IMR-90 (cell line): Measurements from ENCODE around the gene ADAM15. TPM values are rescaled to one million over a fixed set of nuclear protein-coding genes. Genes with fewer than 3 reads are reported as not detected.

Experiments
- ATAC-seq: fragments of 200-7000 bp; cut with Tn5 transposase; 2 replicates; pipeline ENCODE4 v1.9.1; 2020; ENCODE audit warnings: low read depth, mild to moderate bottlenecking, moderate library complexity
- BruUV-seq: library from RNA; stranded (reverse); fragments of 400-500 nt; replicated peaks from 2 replicates; lab custom pipeline; 2021; lab: Mats Ljungman, UMichigan
- CTCF ChIA-PET: fragments of 300-600 bp; formaldehyde crosslinking; extraction: SDS; loops from one replicate; lab custom pipeline; 2021; ENCODE audit warnings: antibody characterized with exemption; lab: Yijun Ruan, JAX
- POLR2A ChIA-PET: fragments of 300-600 bp; sonication (Branson Sonifier 250); formaldehyde crosslinking; loops from one replicate; lab custom pipeline; 2022; ENCODE audit warnings: antibody characterized with exemption; ENCODE audit not compliant: unreplicated experiment; lab: Charles Lee
- DNase-seq: peaks from one replicate; pipeline ENCODE4 v3.0.0; 2013
- H2AFZ ChIP-seq: replicated peaks from 2 replicates; pipeline ENCODE3; 2013; ENCODE audit warnings: low read length, mild to moderate bottlenecking; ENCODE audit not compliant: poor library complexity
- H2AK5ac ChIP-seq: 2 replicates; pipeline ENCODE4 v1.6.1; 2013; ENCODE audit warnings: low read depth, low read length, inconsistent platforms
- H2AK9ac ChIP-seq: replicated peaks from 2 replicates; pipeline ENCODE3; 2013; ENCODE audit warnings: mild to moderate bottlenecking, low read depth, low read length, moderate library complexity; ENCODE audit not compliant: poor library complexity
- H2BK120ac ChIP-seq: 2 replicates; pipeline ENCODE4 v1.6.1; 2013; ENCODE audit warnings: low read depth, low read length, inconsistent platforms
- H2BK15ac ChIP-seq: 3 replicates; pipeline ENCODE4 v1.6.1; 2013; ENCODE audit warnings: low read depth, low read length, inconsistent platforms
- H2BK20ac ChIP-seq: 2 replicates; pipeline ENCODE4 v1.6.1; 2013; ENCODE audit warnings: low read depth, mild to moderate bottlenecking, inconsistent platforms, low read length, moderate library complexity
- H2BK5ac ChIP-seq: 2 replicates; pipeline ENCODE4 v1.6.1; 2013; ENCODE audit warnings: mild to moderate bottlenecking, low read depth, low read length, inconsistent platforms; ENCODE audit not compliant: poor library complexity, severe bottlenecking
- H3K14ac ChIP-seq: replicated peaks from 2 replicates; pipeline ENCODE4 v1.6.1; 2013; ENCODE audit warnings: low read depth, low read length, inconsistent platforms
- H3K18ac ChIP-seq: 2 replicates; pipeline ENCODE4 v1.6.1; 2013; ENCODE audit warnings: low read depth, low read length, control low read depth
- H3K23ac ChIP-seq: 2 replicates; pipeline ENCODE4 v1.6.1; 2013; ENCODE audit warnings: low read depth, low read length, inconsistent platforms
- H3K27ac ChIP-seq: 2 replicates; pipeline ENCODE4 v1.5.1; 2013; ENCODE audit warnings: mild to moderate bottlenecking, control low read depth, low read length; ENCODE audit not compliant: insufficient read depth
- H3K27me3 ChIP-seq: 2 replicates; pipeline ENCODE4 v1.6.1; 2013; ENCODE audit warnings: low read length; ENCODE audit not compliant: control insufficient read depth, insufficient read depth
- H3K36me3 ChIP-seq: 2 replicates; pipeline ENCODE4 v1.6.1; 2013; ENCODE audit warnings: low read length, mixed read lengths; ENCODE audit not compliant: control insufficient read depth, insufficient read depth
- H3K4ac ChIP-seq: 2 replicates; pipeline ENCODE4 v1.6.1; 2013; ENCODE audit warnings: low read depth, low read length, inconsistent platforms
- H3K4me1 ChIP-seq: 2 replicates; pipeline ENCODE4 v1.6.1; 2013; ENCODE audit warnings: low read length, mixed read lengths; ENCODE audit not compliant: control insufficient read depth, insufficient read depth
- H3K4me2 ChIP-seq: 2 replicates; pipeline ENCODE4 v1.6.1; 2013; ENCODE audit warnings: low read depth, mild to moderate bottlenecking, control low read depth, low read length, moderate library complexity
- H3K4me3 ChIP-seq: 2 replicates; pipeline ENCODE4 v1.5.1; 2013; ENCODE audit warnings: low read depth, mild to moderate bottlenecking, control low read depth, low read length, moderate library complexity; ENCODE audit not compliant: insufficient read depth
- H3K56ac ChIP-seq: 2 replicates; pipeline ENCODE4 v1.6.1; 2013; ENCODE audit warnings: low read length, inconsistent platforms; ENCODE audit not compliant: insufficient read depth; ENCODE audit errors: extremely low read depth
- H3K79me1 ChIP-seq, 2 experiments: 2 replicates each; pipeline ENCODE4 v1.6.1; 2013; ENCODE audit warnings: low read length in 2 of 2, inconsistent platforms in 1 of 2, low read depth in 1 of 2
- H3K9ac ChIP-seq: 2 replicates; pipeline ENCODE4 v1.6.1; 2013; ENCODE audit warnings: low read depth, low read length, control low read depth
- H3K9me1 ChIP-seq: 2 replicates; pipeline ENCODE4 v1.6.1; 2013; ENCODE audit warnings: low read length, inconsistent platforms; ENCODE audit not compliant: insufficient read depth
- H3K9me3 ChIP-seq: 2 replicates; pipeline ENCODE4 v1.6.1; 2013; ENCODE audit warnings: low read length; ENCODE audit not compliant: control insufficient read depth, insufficient read depth
- H4K20me1 ChIP-seq: 2 replicates; pipeline ENCODE4 v1.6.1; 2013; ENCODE audit warnings: low read length, inconsistent platforms; ENCODE audit not compliant: insufficient read depth
- H4K5ac ChIP-seq: 2 replicates; pipeline ENCODE4 v1.6.1; 2013; ENCODE audit warnings: mild to moderate bottlenecking, low read depth, low read length, control low read depth
- H4K8ac ChIP-seq, 2 experiments: 2 replicates each; pipeline ENCODE4 v1.6.1; 2013; ENCODE audit warnings: low read depth in 2 of 2, low read length in 2 of 2, control low read depth in 1 of 2, inconsistent platforms in 1 of 2
- H4K91ac ChIP-seq: 2 replicates; pipeline ENCODE4 v1.6.1; 2013; ENCODE audit warnings: low read depth, low read length, inconsistent platforms; ENCODE audit not compliant: insufficient read depth
- FOS ChIP-seq: fragments of 150-350 bp; IDR thresholded peaks from 2 replicates; pipeline ENCODE4 v1.6.1; 2016; ENCODE audit warnings: low read depth, low read length
- MAZ ChIP-seq: IDR thresholded peaks from 2 replicates; pipeline ENCODE4 v1.6.1; 2012; ENCODE audit warnings: low read depth, mild to moderate bottlenecking, low read length, improper control_type of control experiment, moderate library complexity, borderline replicate concordance
- WGBS, 2 experiments: methylation state at CpG; one replicate each; pipeline versions ENCODE4 v1.1.5 to v1.1.7; 2013; ENCODE audit warnings: missing lambda C conversion rate in 2 of 2; ENCODE audit not compliant: insufficient read length in 1 of 2; ENCODE audit errors: extremely low coverage in 2 of 2; 5-methylcytosine and 5-hydroxymethylcytosine counted together
- dilution Hi-C: fragments of 300-500 bp; cut with HindIII; formaldehyde crosslinking; loops from one replicate; pipeline ENCODE4 v1.14.3; 2018; ENCODE audit warnings: low sequenced_read_pairs; ENCODE audit not compliant: unreplicated experiment
- in situ Hi-C: fragments of 300-500 bp; cut with MboI; formaldehyde crosslinking; loops from 3 replicates; pipeline ENCODE4 v1.14.3; 2019; ENCODE audit warnings: low sequenced_read_pairs, inconsistent platforms, mixed read lengths
- intact Hi-C: fragments of 100-400 bp; cut with micrococcal nuclease; formaldehyde crosslinking; loops from 2 replicates; pipeline ENCODE4 v1.10.0; 2022
- polyA plus RNA-seq, 3 experiments: library from polyadenylated mRNA; depleted of rRNA; stranded (reverse); fragments of >200 nt; gene quantifications; 2 replicates each; pipeline ENCODE4 v1.2.3, GENCODE V29; 2012; ENCODE audit warnings: low replicate concordance in 1 of 3
- total RNA-seq: library from RNA; depleted of rRNA; stranded (reverse); fragments of >200 nt; gene quantifications from 2 replicates; pipeline ENCODE4 v1.2.3, GENCODE V29; 2012

The ADAM15 gene
- total and polyA plus RNA-seq, 2 of the 4 experiments (the other 2 are of a cell fraction) = 25.6 to 52.4 TPM

GRCh38 chr1:155078469-155079209 is 27.5 kb downstream of the ADAM15 start, which contains the start of gene EFNA3:
EFNA3 (plus strand) TSS chr1:155078837; CDS start chr1:155078942, 105 bp downstream.
- no peak within 1 kb of the TSS for H2BK5ac ChIP-seq
- H3K9me1 ChIP-seq = 0 out of 2 replicates have a peak, but pooled peaks cover 3% of the 10 kb centered on the region
- H2AK5ac ChIP-seq = peak within 1 kb of the TSS; percentile 4; the same call in 1 of the 2 replicates
- peaks cover 74% of the 10 kb centered on the region for H3K27me3 ChIP-seq
- no peak within 1 kb of the TSS for H3K27ac ChIP-seq
- in situ Hi-C loops = no loop called here
- peak within 1 kb of the TSS; percentile 82 for H2AFZ ChIP-seq
- CTCF ChIA-PET = no interaction called here
- H4K5ac ChIP-seq = no peak within 1 kb of the TSS
- H2BK20ac ChIP-seq = no peak within 1 kb of the TSS
- H3K56ac ChIP-seq = no peak within 1 kb of the TSS
- 3% methylated on average over 20 of the region's 59 CpGs; no CpG with 5 or more reads in 1 of the 2 experiments for WGBS, 2 experiments
- intact Hi-C loops = no loop called here
- no peak within 1 kb of the TSS for H3K9ac ChIP-seq
- H3K18ac ChIP-seq = no peak within 1 kb of the TSS
- no peak within 1 kb of the TSS for H3K14ac ChIP-seq
- H3K4ac ChIP-seq = no peak within 1 kb of the TSS
- no peaks in the 10 kb centered on the region for H3K79me1 ChIP-seq
- dilution Hi-C loops = no loop called here
- no peak for TF ChIP-seq FOS
- peak; percentile 52; the same call in 1 of the 2 replicates for TF ChIP-seq MAZ
- H3K9me3 ChIP-seq = no peaks in the 10 kb centered on the region
- no peak within 1 kb of the TSS for H2BK120ac ChIP-seq
- no peaks in the 10 kb centered on the region for H3K36me3 ChIP-seq
- peaks cover 6% of the 10 kb centered on the region; the same call in 1 of the 2 replicates for H3K4me1 ChIP-seq
- DNase-seq (peak; percentile 42), ATAC-seq (peak; percentile 89)
- H2AK9ac ChIP-seq = peak within 1 kb of the TSS; percentile 78
- no peak within 1 kb of the TSS for H2BK15ac ChIP-seq
- peak within 1 kb of the TSS; percentile 66; the same call in 1 of the 2 replicates for H3K23ac ChIP-seq
- H3K4me3 ChIP-seq = peak within 1 kb of the TSS; percentile 36
- H4K8ac ChIP-seq = no peak within 1 kb of the TSS
- H4K20me1 ChIP-seq = peaks cover 11% of the 10 kb centered on the region
- no peak within 1 kb of the TSS for H4K91ac ChIP-seq
- peak within 1 kb of the TSS; percentile 87 for H3K4me2 ChIP-seq
- BruUV-seq = no TSS peak
- POLR2A ChIA-PET = interaction anchor here (0.6 kb wide), 1 partner anchor 9 kb away, joined by 3 read pairs; no protein-coding TSS in a partner anchor
